HG03439 (cell line): ENCODE measurements around the gene NUSAP1.
"Not testable (repeated sequence)": the region's sequence is repeated elsewhere in the genome, so short reads cannot be mapped to it uniquely, and the experiment has no call there.

Experiments used
- ATAC-seq: cut with Tn5 transposase; IDR thresholded peaks from one replicate; pipeline ENCODE4 v1.9.1; 2021; ENCODE audit warnings: mild to moderate bottlenecking, moderate library complexity; ENCODE audit not compliant: unreplicated experiment

Gene NUSAP1

DNA sequence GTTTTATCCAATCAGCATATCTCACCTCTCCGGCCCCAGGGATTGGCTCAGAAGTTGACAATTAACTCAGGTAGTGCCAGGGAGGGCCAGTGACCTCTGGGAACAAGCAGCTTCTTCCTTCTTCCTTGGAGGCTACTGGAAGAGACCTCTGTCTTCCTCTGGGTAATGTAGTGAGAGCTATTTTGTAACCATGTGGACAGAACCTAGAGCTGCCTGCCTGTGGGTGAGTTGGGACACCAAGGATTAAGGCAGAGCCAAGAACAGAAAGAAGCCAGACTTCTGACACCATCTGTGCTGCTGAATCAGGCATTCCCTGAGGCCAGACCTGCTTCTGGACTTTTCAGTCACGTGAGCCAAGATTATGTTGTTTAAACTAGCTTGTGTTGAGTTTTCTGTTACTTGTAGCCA, 75.6 kb downstream of the NUSAP1 start:
- ATAC-seq, result no peak

DNA sequence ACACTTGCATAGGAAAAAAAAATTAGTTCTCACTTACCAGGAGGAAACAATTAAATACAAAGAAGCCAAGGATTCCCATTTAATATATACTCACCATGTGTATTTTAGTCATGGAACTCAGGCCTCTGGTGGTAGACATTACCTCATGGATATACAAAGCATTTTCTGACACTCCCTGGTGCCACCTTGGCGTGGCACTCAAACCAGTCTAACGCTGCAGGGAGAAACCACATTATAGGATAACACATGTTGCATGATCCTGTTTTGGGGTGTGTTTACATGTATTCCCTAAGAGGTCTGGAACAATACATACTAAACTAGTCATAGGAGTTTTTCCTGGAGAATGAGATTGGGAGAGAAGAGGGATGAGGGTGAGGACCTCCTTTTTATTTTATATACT, 78.3 kb downstream of the NUSAP1 start:
- no peak for ATAC-seq

GRCh38 chr15:41411441-41411840, 78.8 kb downstream of the NUSAP1 start:
- no peak for ATAC-seq

GRCh38 chr15:41416128-41416741, 83.6 kb downstream of the NUSAP1 start:
- ATAC-seq, result peak; percentile 4

DNA sequence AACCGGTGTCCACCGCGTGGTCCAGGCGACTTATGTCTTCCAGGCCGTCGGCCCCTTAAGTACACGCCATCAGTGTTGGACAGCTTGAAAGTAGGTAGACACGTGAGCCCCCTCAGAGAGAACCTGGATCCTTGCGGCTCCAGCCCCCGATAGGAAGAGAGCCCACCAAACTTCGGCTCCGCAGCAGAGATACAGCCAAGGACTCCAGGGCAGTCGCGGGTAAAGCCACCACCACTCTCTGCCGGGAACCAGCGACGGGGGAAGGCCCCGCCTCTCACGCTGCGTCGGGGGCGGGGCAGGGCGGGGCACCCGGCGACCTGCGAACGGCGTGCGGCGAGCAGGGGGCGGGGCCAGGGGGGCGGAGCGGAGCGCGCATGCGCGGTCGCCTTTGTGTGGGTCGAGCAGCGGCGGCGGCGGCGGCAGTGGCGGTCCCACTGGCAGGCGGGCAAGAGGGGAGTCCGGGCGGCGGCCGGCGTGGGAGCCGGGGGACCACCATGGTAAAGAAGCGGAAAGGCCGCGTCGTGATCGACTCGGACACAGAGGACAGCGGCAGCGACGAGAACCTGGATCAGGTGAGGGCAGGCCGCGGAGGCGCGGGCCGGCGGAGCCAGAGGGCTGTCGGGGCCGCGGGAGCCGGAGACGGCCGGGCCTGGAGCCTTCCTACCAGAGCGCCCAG, 84.2 kb downstream of the NUSAP1 start, which contains the start of gene RTF1:
Gene RTF1, plus strand, starts transcription at position 354 of the 676 bp plus-strand sequence. Its CDS starts 21 bp downstream, at position 375.
- ATAC-seq, result peak; percentile 87

DNA sequence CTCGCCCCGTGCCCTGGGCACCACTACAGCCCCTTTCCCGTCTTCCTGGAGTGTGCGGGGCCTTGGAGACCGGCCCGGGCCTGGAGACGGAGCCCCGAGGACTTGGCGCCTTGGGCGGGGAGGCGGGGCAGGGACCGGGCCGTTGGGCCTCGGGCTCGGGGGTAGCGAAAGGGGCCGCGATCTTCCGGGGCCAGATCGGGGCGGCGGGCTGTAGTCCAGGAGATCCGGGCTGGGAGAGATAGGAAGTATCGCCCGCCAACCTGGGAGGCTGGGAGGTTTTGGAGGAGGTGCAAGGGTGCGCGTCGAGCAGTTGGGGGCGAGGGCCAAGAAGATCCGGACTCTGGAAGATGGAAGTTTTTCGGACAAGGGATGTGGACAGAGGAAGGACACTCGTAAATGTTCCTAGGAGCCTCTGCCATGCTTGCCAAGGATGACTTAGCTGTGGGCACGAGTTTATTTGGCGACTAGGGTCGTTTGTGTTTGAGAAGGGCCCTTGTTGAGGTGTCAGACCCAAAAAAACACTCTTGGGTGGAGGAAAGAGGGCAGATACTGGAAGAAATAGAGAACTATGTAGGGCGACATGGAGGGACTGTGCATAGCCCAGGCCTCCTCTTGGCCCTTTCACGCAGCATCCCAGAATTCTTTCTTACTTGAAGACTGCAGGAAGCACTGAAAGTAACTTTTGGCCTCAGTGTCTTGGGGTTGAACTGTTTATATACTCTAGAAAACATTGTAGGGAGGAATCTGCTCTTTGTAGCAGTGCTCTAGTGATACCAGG, 84.9 kb downstream of the NUSAP1 start:
- ATAC-seq, result peak; percentile 43

DNA sequence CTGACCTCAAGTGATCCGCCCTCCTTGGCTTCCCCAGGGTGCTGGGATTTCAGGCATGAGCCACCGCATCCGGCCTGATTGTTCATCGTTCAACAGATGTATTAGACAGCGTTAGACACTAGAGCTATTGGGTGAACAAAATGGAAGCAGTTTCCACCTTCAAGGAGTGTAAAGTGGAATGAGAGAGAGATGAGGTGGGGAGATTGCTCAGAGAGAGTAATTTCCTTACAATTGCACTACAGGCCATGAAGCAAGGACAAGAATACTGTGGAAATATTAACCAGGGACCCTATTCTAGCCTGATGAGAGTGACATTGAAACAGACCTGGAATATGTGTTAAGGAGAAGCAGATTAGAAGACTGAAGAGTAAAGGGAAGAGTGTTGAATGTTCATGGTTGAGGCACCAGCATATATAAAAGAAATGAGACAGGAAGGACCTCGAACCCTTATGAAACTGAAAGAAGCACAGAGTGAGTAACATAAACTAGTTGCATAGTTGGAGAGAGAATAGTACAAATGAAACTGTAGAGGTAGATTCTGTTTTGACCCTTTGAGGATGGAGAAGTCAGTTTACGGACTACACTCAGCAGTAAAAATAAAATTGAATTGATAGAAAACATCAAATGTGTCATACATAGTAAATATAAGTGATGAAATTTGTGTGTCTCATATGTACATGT, 91.4 kb downstream of the NUSAP1 start:
- ATAC-seq, result no peak

GRCh38 chr15:41424809-41425208, 92.1 kb downstream of the NUSAP1 start:
- no peak for ATAC-seq

GRCh38 chr15:41425907-41426306, 93.2 kb downstream of the NUSAP1 start:
- ATAC-seq, result not testable (repeated sequence)

- ATAC-seq, result peak; percentile 58
These were observed 96.6 kb downstream of the NUSAP1 start for GRCh38 chr15:41429003-41429890.
